Gastrocnemius medialis (tissue), 4 donors: ENCODE data around the gene ZFAND6. TPM values are rescaled to one million over a fixed set of nuclear protein-coding genes. Genes with fewer than 3 reads are reported as not detected.

ENCODE experiments used
- ATAC-seq, 2 donors: fragments of 150-250 bp; one replicate each; pipeline ENCODE4 v1.9.1; 2016
- DNase-seq, 2 donors: peaks; one replicate each; pipeline ENCODE4 v3.0.0-alpha.2; 2019
- H3K27ac ChIP-seq, 4 donors: fragments of 200-600 bp; sonication (generic); 1 replicate in 1 of 4; 2 replicates in 3 of 4; pipeline ENCODE4 v1.5.1; 2016 to 2018; ENCODE audit warnings: mild to moderate bottlenecking in 2 of 4, moderate library complexity in 1 of 4
- H3K27me3 ChIP-seq, 3 donors: fragments of 200-600 bp; sonication (generic) in 2 of 3; 1 replicate in 1 of 3; 2 replicates in 2 of 3; pipeline versions ENCODE4 v1.5.1 to v1.6.0; 2016 to 2019; ENCODE audit warnings: mild to moderate bottlenecking in 1 of 3, moderate library complexity in 1 of 3
- H3K36me3 ChIP-seq, 2 donors: fragments of 200-600 bp; sonication (generic) in 1 of 2; one replicate each; pipeline ENCODE4 v1.5.1; 2017 to 2018
- H3K4me1 ChIP-seq, 2 donors: fragments of 200-600 bp; sonication (generic) in 1 of 2; one replicate each; pipeline ENCODE4 v1.5.1; 2016 to 2017; ENCODE audit warnings: mild to moderate bottlenecking in 2 of 2
- H3K4me3 ChIP-seq, 4 donors: fragments of 200-600 bp; sonication (generic) in 3 of 4; 1 replicate in 1 of 4; 2 replicates in 3 of 4; pipeline ENCODE4 v1.5.1; 2016 to 2019; ENCODE audit warnings: mild to moderate bottlenecking in 2 of 4
- H3K9me3 ChIP-seq, 3 donors: fragments of 200-600 bp; sonication (generic) in 2 of 3; 1 replicate in 1 of 3; 2 replicates in 2 of 3; pipeline ENCODE4 v1.5.1; 2016 to 2019
- POLR2A ChIP-seq, 2 donors: fragments of 450-650 bp; IDR thresholded peaks; one replicate each; pipeline ENCODE4 v1.6.1; 2017; ENCODE audit warnings: antibody characterized with exemption in 2 of 2, mild to moderate bottlenecking in 2 of 2, moderate library complexity in 2 of 2
- in situ Hi-C, 4 donors: fragments of 200-750 bp; cut with MboI; loops; one replicate each; pipeline versions ENCODE4 v1.15.0 to v1.8.0; 2017; ENCODE audit warnings: low sequenced_read_pairs in 4 of 4
- intact Hi-C: fragments of 100-400 bp; cut with DNase I; formaldehyde crosslinking; loops from one replicate; pipeline ENCODE4 v1.15.1; 2023; ENCODE audit warnings: low total_unique reads
- total RNA-seq, 4 donors: library from RNA; depleted of rRNA; stranded (reverse); fragments of >200 nt; gene quantifications; one replicate each; pipeline versions ENCODE4 v1.1.0 to v1.2.3, GENCODE V29; 2016
- TF ChIP-seq, protein P1 (sequence below), 5 experiments: fragments of 450-650 bp in 3 of 5; fragments of 200-600 bp in 2 of 5; sonication (generic) in 2 of 5; IDR thresholded peaks in 4 of 5; conservative IDR thresholded peaks in 1 of 5; 1 replicate in 4 of 5; 2 replicates in 1 of 5; pipeline ENCODE4 v1.5.1; 2016 to 2019; ENCODE audit warnings: antibody characterized with exemption in 5 of 5, mild to moderate bottlenecking in 3 of 5, moderate library complexity in 3 of 5

ZFAND6 gene
- total RNA-seq, 4 donors from 2014 or later: 95.4 to 196 (median 146) TPM

DNA sequence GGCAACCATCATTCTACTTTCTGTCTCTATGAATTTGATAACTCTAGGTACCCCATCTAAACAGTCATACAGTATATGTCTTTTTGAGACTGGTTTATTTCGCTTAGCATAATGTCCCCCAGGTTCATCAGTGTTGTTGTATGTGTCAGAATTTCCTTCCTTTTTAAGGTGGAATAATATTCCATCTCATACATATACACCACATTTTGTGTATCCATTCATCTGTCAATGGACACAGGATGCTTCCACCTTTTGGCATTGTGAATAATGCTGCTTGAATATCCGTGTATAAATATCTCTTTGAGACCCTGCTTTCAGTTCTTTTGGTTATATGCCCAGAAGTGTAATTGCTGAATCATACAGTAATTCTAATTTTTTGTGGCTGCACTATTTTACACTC is 10.4 kb upstream of the ZFAND6 start:
- Histone ChIP-seq H3K27ac (no peak overlapping the region), H3K9me3 (no peaks in the 10 kb centered on the region), H3K27me3 (no peaks in the 10 kb centered on the region), H3K4me3 (no peak overlapping the region), H3K4me1 (no peaks in the 10 kb centered on the region), H3K36me3 (no peaks in the 10 kb centered on the region)
- intact Hi-C loops (no loop called here), in situ Hi-C loops (no loop called here)
- TF ChIP-seq, protein P1, sequence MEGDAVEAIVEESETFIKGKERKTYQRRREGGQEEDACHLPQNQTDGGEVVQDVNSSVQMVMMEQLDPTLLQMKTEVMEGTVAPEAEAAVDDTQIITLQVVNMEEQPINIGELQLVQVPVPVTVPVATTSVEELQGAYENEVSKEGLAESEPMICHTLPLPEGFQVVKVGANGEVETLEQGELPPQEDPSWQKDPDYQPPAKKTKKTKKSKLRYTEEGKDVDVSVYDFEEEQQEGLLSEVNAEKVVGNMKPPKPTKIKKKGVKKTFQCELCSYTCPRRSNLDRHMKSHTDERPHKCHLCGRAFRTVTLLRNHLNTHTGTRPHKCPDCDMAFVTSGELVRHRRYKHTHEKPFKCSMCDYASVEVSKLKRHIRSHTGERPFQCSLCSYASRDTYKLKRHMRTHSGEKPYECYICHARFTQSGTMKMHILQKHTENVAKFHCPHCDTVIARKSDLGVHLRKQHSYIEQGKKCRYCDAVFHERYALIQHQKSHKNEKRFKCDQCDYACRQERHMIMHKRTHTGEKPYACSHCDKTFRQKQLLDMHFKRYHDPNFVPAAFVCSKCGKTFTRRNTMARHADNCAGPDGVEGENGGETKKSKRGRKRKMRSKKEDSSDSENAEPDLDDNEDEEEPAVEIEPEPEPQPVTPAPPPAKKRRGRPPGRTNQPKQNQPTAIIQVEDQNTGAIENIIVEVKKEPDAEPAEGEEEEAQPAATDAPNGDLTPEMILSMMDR (IDR thresholded peaks at IDR 0.05 in 4 of 5, conservative IDR thresholded peaks at IDR 0.05 in 1 of 5): no peak
- TF ChIP-seq POLR2A (IDR thresholded peaks at IDR 0.05): no peak
- no peak for ATAC-seq
- no peak for DNase-seq

DNA sequence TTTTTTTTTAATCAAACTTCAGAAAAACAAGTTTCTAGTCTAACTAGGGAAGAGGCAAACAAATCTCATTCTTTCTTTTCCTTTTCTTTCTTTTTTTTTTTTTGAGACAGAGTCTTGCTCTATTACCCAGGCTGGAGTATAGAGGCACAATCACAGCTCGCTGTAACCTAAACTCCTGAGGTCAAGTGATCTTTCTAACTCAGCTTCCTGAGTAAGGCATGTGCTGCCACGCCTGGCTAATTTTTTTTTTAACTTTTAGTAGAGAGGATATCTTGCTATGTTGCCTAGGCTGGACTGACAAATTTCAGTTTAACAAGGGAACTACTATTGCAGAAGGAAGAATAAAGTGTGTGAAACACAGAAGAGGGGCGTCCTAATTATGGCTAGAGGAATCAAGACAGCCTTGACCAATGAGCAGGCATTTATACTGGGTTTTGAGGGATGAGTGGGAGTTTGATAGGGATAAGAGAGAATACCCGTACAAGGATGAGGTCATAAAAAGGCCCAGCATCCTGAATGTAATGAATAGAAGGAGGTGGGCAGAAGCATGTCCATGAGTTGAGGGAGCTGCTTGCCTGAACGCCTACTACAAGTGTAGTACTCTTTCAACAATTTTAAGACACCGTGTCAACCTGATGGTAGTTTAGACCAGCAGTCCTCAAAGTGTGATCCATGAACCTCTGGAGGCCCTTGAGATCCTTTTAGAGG is 6.7 kb upstream of the ZFAND6 start:
- Histone ChIP-seq H3K27me3 (no peaks in the 10 kb centered on the region), H3K4me1 (no peaks in the 10 kb centered on the region), H3K9me3 (no peaks in the 10 kb centered on the region), H3K27ac (no peak overlapping the region), H3K36me3 (no peaks in the 10 kb centered on the region), H3K4me3 (no peak overlapping the region)
- in situ Hi-C loops: loop anchor here in 1 of 4 donors (25.0 kb wide), 1 partner anchor 110 kb away; the partner anchor contains the start of gene FAH
- DNase-seq: no peak
- intact Hi-C loops: loop anchor here (10.0 kb wide), 1 partner anchor 128 kb away; no protein-coding TSS in a partner anchor
- no peak for ATAC-seq
- TF ChIP-seq, protein P1 (IDR thresholded peaks at IDR 0.05 in 4 of 5, conservative IDR thresholded peaks at IDR 0.05 in 1 of 5): no peak
- TF ChIP-seq POLR2A (IDR thresholded peaks at IDR 0.05): no peak

DNA sequence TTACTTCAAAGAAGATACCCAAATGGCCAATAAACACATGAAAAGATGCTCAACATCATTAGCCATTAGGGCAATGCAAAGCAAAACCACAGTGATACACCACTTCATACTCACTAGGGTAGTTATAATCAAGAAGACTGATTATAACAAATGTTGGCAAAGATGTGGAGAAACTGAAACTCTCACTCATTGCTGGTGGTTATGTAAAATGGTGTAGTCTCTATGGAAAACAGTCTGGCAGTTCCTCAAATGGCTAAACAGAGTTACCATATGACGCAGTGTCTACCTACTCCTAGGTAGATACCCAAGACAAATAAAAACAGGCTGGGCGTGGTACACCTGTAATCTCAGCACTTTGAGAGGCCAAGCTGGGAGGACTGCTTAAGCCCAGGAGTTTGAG is 3.5 kb upstream of the ZFAND6 start:
- Histone ChIP-seq H3K36me3 (no peaks in the 10 kb centered on the region), H3K27ac (no peak overlapping the region), H3K4me3 (no peak overlapping the region), H3K27me3 (no peaks in the 10 kb centered on the region), H3K9me3 (no peaks in the 10 kb centered on the region), H3K4me1 (peaks cover 8 to 12% of the 10 kb centered on the region in 2 donors)
- no peak for ATAC-seq
- intact Hi-C loops (loop anchor here (5.0 to 10.0 kb wide), 2 partner anchors 131 to 159 kb away; partner anchors contain the start of gene MTHFS), in situ Hi-C loops (loop anchor here in 1 of 4 donors (25.0 kb wide), 1 partner anchor 106 kb away; the partner anchor contains the start of gene FAH)
- TF ChIP-seq, protein P1 (IDR thresholded peaks at IDR 0.05 in 4 of 5, conservative IDR thresholded peaks at IDR 0.05 in 1 of 5): no peak
- TF ChIP-seq POLR2A (IDR thresholded peaks at IDR 0.05): no peak
- DNase-seq: no peak

DNA sequence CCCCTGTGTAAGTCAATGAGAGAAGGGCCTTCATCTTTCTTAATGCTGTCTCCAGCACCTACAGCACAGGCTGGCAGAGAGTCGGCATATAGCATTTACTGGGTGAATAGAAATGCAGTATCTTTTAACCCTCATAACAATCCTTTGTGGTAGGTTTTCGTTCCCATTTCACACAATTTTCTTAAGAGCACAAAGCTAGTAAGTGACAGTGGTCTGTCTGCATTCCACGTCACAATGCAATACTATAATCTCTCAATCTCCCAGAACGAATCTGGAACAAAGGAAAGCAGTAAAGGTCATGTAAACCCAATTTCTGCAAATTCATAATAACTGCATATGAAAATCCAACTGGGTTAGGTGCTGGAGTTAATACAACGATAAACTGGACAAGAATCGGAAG is 1.4 kb upstream of the ZFAND6 start:
- Histone ChIP-seq H3K9me3 (no peaks in the 10 kb centered on the region), H3K27ac (no peak overlapping the region), H3K27me3 (no peaks in the 10 kb centered on the region), H3K4me3 (no peak overlapping the region), H3K4me1 (peaks cover 27 to 30% of the 10 kb centered on the region in 2 donors), H3K36me3 (no peaks in the 10 kb centered on the region)
- no peak for DNase-seq
- no peak for ATAC-seq
- no peak for TF ChIP-seq POLR2A (IDR thresholded peaks at IDR 0.05)
- TF ChIP-seq, protein P1 (IDR thresholded peaks at IDR 0.05 in 4 of 5, conservative IDR thresholded peaks at IDR 0.05 in 1 of 5): no peak
- in situ Hi-C loops: loop anchor here in 1 of 4 donors (25.0 kb wide), 1 partner anchor 104 kb away; the partner anchor contains the start of gene FAH
- intact Hi-C loops: loop anchor here (2.0 to 10.0 kb wide), 3 partner anchors 15 to 161 kb away; partner anchors contain the start of gene MTHFS
